ENCODE data around the gene FBF1. TPM values are rescaled to one million over a fixed set of nuclear protein-coding genes. Genes with fewer than 3 reads are reported as not detected.

Gene FBF1
- total RNA-seq, 1 donor from 2014 or later, result 5.1 TPM

DNA sequence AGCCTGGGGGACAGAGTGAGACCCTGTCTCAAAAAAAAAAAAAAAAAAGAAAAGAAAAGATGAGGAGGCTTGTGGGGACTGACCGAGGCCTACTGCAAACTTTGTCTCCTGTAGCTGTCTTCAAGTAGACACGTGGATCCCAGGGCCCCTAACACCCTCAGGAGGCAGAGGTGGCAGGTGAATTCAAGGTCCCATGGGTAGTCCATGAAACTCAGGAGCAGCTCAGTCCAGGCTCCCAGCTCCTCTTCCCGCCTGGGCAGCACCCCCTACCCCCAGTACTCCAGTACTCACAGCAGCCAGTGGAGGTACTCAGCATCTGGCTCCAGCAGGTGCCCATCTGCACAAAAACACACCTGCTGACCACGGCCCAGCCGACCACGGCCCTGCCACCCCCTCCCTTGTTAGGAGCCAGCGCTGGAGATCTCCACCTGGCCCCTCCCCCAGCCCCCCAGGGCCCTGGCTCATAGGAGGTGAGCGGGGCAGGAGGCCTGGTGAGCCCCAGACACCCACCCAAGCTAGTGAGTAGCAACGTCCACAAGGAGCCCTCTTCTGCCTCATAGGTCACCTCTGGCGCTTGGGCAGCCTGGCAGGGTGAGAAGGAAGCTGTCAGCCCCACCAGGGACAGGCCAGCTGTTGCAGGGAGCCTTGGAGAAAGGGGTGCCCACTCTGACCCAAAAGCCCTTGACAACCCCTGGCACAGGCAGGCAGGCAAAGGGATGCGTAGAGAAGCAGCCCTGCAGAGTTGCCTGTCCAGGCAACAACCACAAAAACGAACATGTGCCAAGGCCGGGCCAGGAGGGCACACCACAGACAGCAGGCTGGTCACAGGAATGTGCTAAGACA is 39.9 kb downstream of the FBF1 start:
- Histone ChIP-seq H3K4me2 (ENCODE audit: low read length) (no peak overlapping the region), H3K4me3 (ENCODE audit: insufficient read depth, low read depth, low read length) (no peak overlapping the region), H3K4me1 (ENCODE audit: insufficient read depth, low read length) (peaks cover 8% of the 10 kb centered on the region), H3K9me3 (ENCODE audit: insufficient read depth, low read depth, low read length) (no peaks in the 10 kb centered on the region), H3K27ac (ENCODE audit: low read depth, low read length) (no peak overlapping the region), H3K9ac (ENCODE audit: low read length) (no peak overlapping the region), H3K79me2 (ENCODE audit: insufficient read depth, low read length) (peaks cover 17% of the 10 kb centered on the region), H4K20me1 (ENCODE audit: insufficient read depth, low read length) (peaks cover 6% of the 10 kb centered on the region), H3K36me3 (ENCODE audit: insufficient read depth, low read length) (peaks cover 14% of the 10 kb centered on the region), H3K27me3 (ENCODE audit: insufficient read depth, low read length) (no peaks in the 10 kb centered on the region), H2AFZ (ENCODE audit: low read depth, low read length) (no peak overlapping the region)
- Mint-ChIP-seq H3K9me3 (ENCODE audit: unreplicated experiment) (no peaks in the 10 kb centered on the region), H3K4me1 (ENCODE audit: low read depth, unreplicated experiment) (peaks cover 1% of the 10 kb centered on the region), H3K36me3 (ENCODE audit: low read depth, unreplicated experiment) (no peaks in the 10 kb centered on the region), H3K4me3 (ENCODE audit: unreplicated experiment) (no peak overlapping the region), H3K27me3 (ENCODE audit: low read depth, unreplicated experiment) (no peaks in the 10 kb centered on the region), H3K27ac (ENCODE audit: unreplicated experiment) (no peak overlapping the region)
- DNase-seq (ENCODE audit: low read depth) (no peak), FAIRE-seq (no peak)
- TF ChIP-seq EZH2 (IDR thresholded peaks at IDR 0.05; ENCODE audit: insufficient read depth, low read length), result no peak
- TF ChIP-seq, protein P1, sequence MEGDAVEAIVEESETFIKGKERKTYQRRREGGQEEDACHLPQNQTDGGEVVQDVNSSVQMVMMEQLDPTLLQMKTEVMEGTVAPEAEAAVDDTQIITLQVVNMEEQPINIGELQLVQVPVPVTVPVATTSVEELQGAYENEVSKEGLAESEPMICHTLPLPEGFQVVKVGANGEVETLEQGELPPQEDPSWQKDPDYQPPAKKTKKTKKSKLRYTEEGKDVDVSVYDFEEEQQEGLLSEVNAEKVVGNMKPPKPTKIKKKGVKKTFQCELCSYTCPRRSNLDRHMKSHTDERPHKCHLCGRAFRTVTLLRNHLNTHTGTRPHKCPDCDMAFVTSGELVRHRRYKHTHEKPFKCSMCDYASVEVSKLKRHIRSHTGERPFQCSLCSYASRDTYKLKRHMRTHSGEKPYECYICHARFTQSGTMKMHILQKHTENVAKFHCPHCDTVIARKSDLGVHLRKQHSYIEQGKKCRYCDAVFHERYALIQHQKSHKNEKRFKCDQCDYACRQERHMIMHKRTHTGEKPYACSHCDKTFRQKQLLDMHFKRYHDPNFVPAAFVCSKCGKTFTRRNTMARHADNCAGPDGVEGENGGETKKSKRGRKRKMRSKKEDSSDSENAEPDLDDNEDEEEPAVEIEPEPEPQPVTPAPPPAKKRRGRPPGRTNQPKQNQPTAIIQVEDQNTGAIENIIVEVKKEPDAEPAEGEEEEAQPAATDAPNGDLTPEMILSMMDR (IDR thresholded peaks at IDR 0.05; ENCODE audit: insufficient read depth, low read depth, low read length), result no peak

DNA sequence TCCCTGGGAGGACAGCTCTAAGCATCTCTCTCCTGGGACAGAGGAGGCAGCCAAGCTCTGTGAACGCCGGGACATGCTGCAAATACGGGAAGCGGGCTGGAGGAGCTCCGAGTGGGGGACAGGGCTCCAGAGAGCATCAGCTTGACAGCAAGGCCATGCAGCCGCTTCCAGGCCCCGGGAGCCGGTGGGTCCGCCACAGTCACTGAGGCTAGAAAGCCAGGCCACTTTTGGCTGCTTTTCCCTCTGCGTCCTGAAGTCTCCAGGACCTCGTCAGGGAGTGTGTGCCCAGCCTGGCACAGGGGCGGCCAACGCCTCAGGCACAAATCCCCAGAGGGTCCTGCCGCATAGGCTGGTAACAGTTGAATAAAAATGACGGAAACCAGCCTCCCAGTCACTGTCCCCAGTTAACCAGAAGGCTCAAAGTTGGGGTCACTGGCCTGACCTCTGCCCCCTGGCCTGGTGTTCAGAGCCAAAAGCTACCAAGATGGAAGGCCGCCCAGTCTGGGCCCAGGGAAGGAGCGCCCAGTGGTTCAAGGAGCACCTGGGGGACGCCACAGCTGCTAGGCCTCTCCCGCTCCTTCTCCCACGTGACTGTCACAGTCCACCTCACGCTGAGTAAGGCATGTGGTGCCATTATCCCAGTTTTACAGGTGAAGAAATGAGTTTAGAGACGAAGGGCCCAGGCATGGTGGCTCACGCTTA is 40.9 kb downstream of the FBF1 start:
- H3K27me3 ChIP-seq (ENCODE audit: insufficient read depth, low read length), result no peaks in the 10 kb centered on the region
- no peak overlapping the region for H2AFZ ChIP-seq (ENCODE audit: low read depth, low read length)
- H3K9ac ChIP-seq (ENCODE audit: low read length), result no peak overlapping the region
- TF ChIP-seq, protein P1 (IDR thresholded peaks at IDR 0.05; ENCODE audit: insufficient read depth, low read depth, low read length), result no peak
- TF ChIP-seq EZH2 (IDR thresholded peaks at IDR 0.05; ENCODE audit: insufficient read depth, low read length), result no peak
- H3K27ac ChIP-seq (ENCODE audit: low read depth, low read length), result no peak overlapping the region
- Mint-ChIP-seq H3K4me1 (ENCODE audit: low read depth, unreplicated experiment) (peaks cover 9% of the 10 kb centered on the region), H3K27ac (ENCODE audit: unreplicated experiment) (no peak overlapping the region), H3K27me3 (ENCODE audit: low read depth, unreplicated experiment) (no peaks in the 10 kb centered on the region), H3K4me3 (ENCODE audit: unreplicated experiment) (no peak overlapping the region), H3K36me3 (ENCODE audit: low read depth, unreplicated experiment) (peaks cover 4% of the 10 kb centered on the region), H3K9me3 (ENCODE audit: unreplicated experiment) (no peaks in the 10 kb centered on the region)
- DNase-seq (ENCODE audit: low read depth) (no peak), FAIRE-seq (no peak)
- peaks cover 13% of the 10 kb centered on the region for H4K20me1 ChIP-seq (ENCODE audit: insufficient read depth, low read length)
- peaks cover 17% of the 10 kb centered on the region for H3K4me1 ChIP-seq (ENCODE audit: insufficient read depth, low read length)
- no peak overlapping the region for H3K4me2 ChIP-seq (ENCODE audit: low read length)
- peaks cover 27% of the 10 kb centered on the region for H3K79me2 ChIP-seq (ENCODE audit: insufficient read depth, low read length)
- H3K9me3 ChIP-seq (ENCODE audit: insufficient read depth, low read depth, low read length), result no peaks in the 10 kb centered on the region
- H3K4me3 ChIP-seq (ENCODE audit: insufficient read depth, low read depth, low read length), result no peak overlapping the region
- H3K36me3 ChIP-seq (ENCODE audit: insufficient read depth, low read length), result peaks cover 14% of the 10 kb centered on the region

Data from astrocyte (in vitro differentiated cells and primary cell).